ENCODE results near the gene FXYD3. TPM values are rescaled to one million over a fixed set of nuclear protein-coding genes. Genes with fewer than 3 reads are reported as not detected.

Gene FXYD3
- total and polyA plus RNA-seq, 2 of the 13 experiments (the other 11 are each of a cell fraction or from before 2014, with no cell fraction given): 4.9 TPM; not detected in 1

- no peak for TF ChIP-seq NFE2L2 (IDR thresholded peaks at IDR 0.05; ENCODE audit: low read length)
- no peak for TF ChIP-seq ARHGAP35 (CRISPR knock-in tag; IDR thresholded peaks at IDR 0.05; ENCODE audit: borderline replicate concordance)
- TF ChIP-seq ZNF556 (CRISPR knock-in tag; IDR thresholded peaks at IDR 0.05; ENCODE audit: borderline replicate concordance): 0 out of 2 replicates have a peak, but pooled peaks have one; percentile 2
- 0 out of 2 replicates have a peak, but pooled peaks have one; percentile 9 for TF ChIP-seq SMAD1 (CRISPR knock-in tag; IDR thresholded peaks at IDR 0.05; ENCODE audit: borderline replicate concordance, low read depth)
- no peak for TF ChIP-seq MXI1 (IDR thresholded peaks at IDR 0.05; ENCODE audit: borderline replicate concordance, low read depth, low read length)
- TF ChIP-seq HOXA9 (CRISPR knock-in tag; IDR thresholded peaks at IDR 0.05; ENCODE audit: borderline replicate concordance): no peak
- no peak for TF ChIP-seq PHF21A (CRISPR knock-in tag; IDR thresholded peaks at IDR 0.05)
Measured at GRCh38 chr19:35136231-35136630, 20.6 kb downstream of the FXYD3 start (continued).

GRCh38 chr19:35136977-35137702 lies 21.5 kb downstream of the FXYD3 start:
- ChIA-PET CTCF (ENCODE audit: low intra/inter-chr PET ratio, low total read pairs) (no interaction called here), POLR2A (interaction anchor here (0.8 to 1.5 kb wide), 2 partner anchors 70 to 141 kb away, joined by 3 to 4 read pairs; no protein-coding TSS in a partner anchor)
- ATAC-seq (peak; percentile 29), DNase-seq (ENCODE audit: low spot score) (peak; percentile 68), FAIRE-seq (peak; percentile 56)
- Histone ChIP-seq H3K9ac (ENCODE audit: insufficient read depth, low read depth, low read length) (peak overlapping the region; percentile 35), H3K9me3 (ENCODE audit: low read length) (no peaks in the 10 kb centered on the region), H3K4me1 (ENCODE audit: insufficient read depth, low read length) (peaks cover 77% of the 10 kb centered on the region), H3K27ac (ENCODE audit: extremely low read length, insufficient read depth, low read length) (peak overlapping the region; percentile 59), H3K4me3 (replicated peaks in 1 of 3; ENCODE audit: insufficient read depth in 1 of 3, low read depth in 2 of 3, low read length in 3 of 3) (peak overlapping the region in 1 of 3 experiments; percentile 24; a peak in 2 of 6 replicates), H2AFZ (ENCODE audit: low read length) (no peak overlapping the region), H4K20me1 (ENCODE audit: insufficient read depth, low read length) (no peaks in the 10 kb centered on the region), H3K4me2 (ENCODE audit: low read depth, low read length) (peak overlapping the region; percentile 100), H3K79me2 (ENCODE audit: insufficient read depth, low read length) (no peaks in the 10 kb centered on the region), H3K27me3 (ENCODE audit: control insufficient read depth in 1 of 2, insufficient read depth in 2 of 2, low read length in 2 of 2) (no peaks in the 10 kb centered on the region; a peak in 1 of 5 replicates), H3K36me3 (replicated peaks in 1 of 2; ENCODE audit: control insufficient read depth in 1 of 2, insufficient read depth in 2 of 2, low read length in 2 of 2) (no peaks in the 10 kb centered on the region)
- in situ Hi-C loops (cut with HindIII; ENCODE audit: extremely low pct_ligation_motif_present, low pct_unique_long_range_greater_than_20kb): loop anchor here (5.0 kb wide), 1 partner anchor 70 kb away; no protein-coding TSS in a partner anchor
- intact Hi-C loops (cut with micrococcal nuclease; ENCODE audit: unreplicated experiment): no loop called here
- BruUV-seq (replicated peaks): no TSS peak
- WGBS (ENCODE audit: low lambda C conversion rate): 10% methylated on average over 9 of the region's 9 CpGs
- TF ChIP-seq ZFP36 (IDR thresholded peaks at IDR 0.05; ENCODE audit: borderline replicate concordance, low read depth, low read length, partially characterized antibody) (no peak), PHF21A (CRISPR knock-in tag; IDR thresholded peaks at IDR 0.05) (peak; percentile 70), CC2D1A (CRISPR knock-in tag; IDR thresholded peaks at IDR 0.05) (no peak), ZNF703 (CRISPR knock-in tag; IDR thresholded peaks at IDR 0.05; ENCODE audit: borderline replicate concordance) (no peak), ZFP90 (CRISPR knock-in tag; IDR thresholded peaks at IDR 0.05; ENCODE audit: borderline replicate concordance) (peak; percentile 99), SSRP1 (CRISPR knock-in tag; IDR thresholded peaks at IDR 0.05) (peak; percentile 56; the same call in 1 of the 2 replicates), HOXA9 (CRISPR knock-in tag; IDR thresholded peaks at IDR 0.05; ENCODE audit: borderline replicate concordance) (no peak), ATM (IDR thresholded peaks at IDR 0.05; ENCODE audit: borderline replicate concordance) (no peak)
- TF ChIP-seq, protein P1, sequence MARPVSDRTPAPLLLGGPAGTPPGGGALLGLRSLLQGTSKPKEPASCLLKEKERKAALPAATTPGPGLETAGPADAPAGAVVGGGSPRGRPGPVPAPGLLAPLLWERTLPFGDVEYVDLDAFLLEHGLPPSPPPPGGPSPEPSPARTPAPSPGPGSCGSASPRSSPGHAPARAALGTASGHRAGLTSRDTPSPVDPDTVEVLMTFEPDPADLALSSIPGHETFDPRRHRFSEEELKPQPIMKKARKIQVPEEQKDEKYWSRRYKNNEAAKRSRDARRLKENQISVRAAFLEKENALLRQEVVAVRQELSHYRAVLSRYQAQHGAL (CRISPR knock-in tag; IDR thresholded peaks at IDR 0.05; ENCODE audit: not compliant biosample characterization): no peak
- TF ChIP-seq, protein P2, sequence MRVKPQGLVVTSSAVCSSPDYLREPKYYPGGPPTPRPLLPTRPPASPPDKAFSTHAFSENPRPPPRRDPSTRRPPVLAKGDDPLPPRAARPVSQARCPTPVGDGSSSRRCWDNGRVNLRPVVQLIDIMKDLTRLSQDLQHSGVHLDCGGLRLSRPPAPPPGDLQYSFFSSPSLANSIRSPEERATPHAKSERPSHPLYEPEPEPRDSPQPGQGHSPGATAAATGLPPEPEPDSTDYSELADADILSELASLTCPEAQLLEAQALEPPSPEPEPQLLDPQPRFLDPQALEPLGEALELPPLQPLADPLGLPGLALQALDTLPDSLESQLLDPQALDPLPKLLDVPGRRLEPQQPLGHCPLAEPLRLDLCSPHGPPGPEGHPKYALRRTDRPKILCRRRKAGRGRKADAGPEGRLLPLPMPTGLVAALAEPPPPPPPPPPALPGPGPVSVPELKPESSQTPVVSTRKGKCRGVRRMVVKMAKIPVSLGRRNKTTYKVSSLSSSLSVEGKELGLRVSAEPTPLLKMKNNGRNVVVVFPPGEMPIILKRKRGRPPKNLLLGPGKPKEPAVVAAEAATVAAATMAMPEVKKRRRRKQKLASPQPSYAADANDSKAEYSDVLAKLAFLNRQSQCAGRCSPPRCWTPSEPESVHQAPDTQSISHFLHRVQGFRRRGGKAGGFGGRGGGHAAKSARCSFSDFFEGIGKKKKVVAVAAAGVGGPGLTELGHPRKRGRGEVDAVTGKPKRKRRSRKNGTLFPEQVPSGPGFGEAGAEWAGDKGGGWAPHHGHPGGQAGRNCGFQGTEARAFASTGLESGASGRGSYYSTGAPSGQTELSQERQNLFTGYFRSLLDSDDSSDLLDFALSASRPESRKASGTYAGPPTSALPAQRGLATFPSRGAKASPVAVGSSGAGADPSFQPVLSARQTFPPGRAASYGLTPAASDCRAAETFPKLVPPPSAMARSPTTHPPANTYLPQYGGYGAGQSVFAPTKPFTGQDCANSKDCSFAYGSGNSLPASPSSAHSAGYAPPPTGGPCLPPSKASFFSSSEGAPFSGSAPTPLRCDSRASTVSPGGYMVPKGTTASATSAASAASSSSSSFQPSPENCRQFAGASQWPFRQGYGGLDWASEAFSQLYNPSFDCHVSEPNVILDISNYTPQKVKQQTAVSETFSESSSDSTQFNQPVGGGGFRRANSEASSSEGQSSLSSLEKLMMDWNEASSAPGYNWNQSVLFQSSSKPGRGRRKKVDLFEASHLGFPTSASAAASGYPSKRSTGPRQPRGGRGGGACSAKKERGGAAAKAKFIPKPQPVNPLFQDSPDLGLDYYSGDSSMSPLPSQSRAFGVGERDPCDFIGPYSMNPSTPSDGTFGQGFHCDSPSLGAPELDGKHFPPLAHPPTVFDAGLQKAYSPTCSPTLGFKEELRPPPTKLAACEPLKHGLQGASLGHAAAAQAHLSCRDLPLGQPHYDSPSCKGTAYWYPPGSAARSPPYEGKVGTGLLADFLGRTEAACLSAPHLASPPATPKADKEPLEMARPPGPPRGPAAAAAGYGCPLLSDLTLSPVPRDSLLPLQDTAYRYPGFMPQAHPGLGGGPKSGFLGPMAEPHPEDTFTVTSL (CRISPR knock-in tag; IDR thresholded peaks at IDR 0.05; ENCODE audit: borderline replicate concordance): 0 out of 2 replicates have a peak, but pooled peaks have one; percentile 27
